HG02588 (cell line): ENCODE data around the gene CUL1.
A peak's percentile ranks its signal among the peaks of the same experiment; 100 is the strongest.
"Not testable (repeated sequence)": the region's sequence is repeated elsewhere in the genome, so short reads cannot be mapped to it uniquely, and the experiment has no call there.

Experiments used
- ATAC-seq: cut with Tn5 transposase; IDR thresholded peaks from one replicate; pipeline ENCODE4 v1.9.1; 2021; ENCODE audit warnings: mild to moderate bottlenecking, moderate library complexity; ENCODE audit not compliant: unreplicated experiment

Gene CUL1

GRCh38 chr7:148696787-148697186 is 1.9 kb upstream of the CUL1 start:
- no peak for ATAC-seq

- ATAC-seq, result no peak
Observed at GRCh38 chr7:148697256-148698006, 1.3 kb upstream of the CUL1 start.

- ATAC-seq, result peak; percentile 1
Observed at GRCh38 chr7:148698007-148698396, 701 bp upstream of the CUL1 start.

GRCh38 chr7:148699024-148699781 is 500 bp downstream of the CUL1 start:
- peak; percentile 42 for ATAC-seq

- ATAC-seq, result peak; percentile 31
Observed at GRCh38 chr7:148699782-148700629, 1.3 kb downstream of the CUL1 start.

GRCh38 chr7:148700661-148701064 is 2.0 kb downstream of the CUL1 start:
- no peak for ATAC-seq

GRCh38 chr7:148701414-148701813 is 2.7 kb downstream of the CUL1 start:
- ATAC-seq, result no peak

- ATAC-seq, result no peak
Observed at GRCh38 chr7:148702876-148703670, 4.4 kb downstream of the CUL1 start.

GRCh38 chr7:148703671-148703962 is 4.9 kb downstream of the CUL1 start:
- not testable (repeated sequence) for ATAC-seq

- ATAC-seq, result no peak
Observed at GRCh38 chr7:148704189-148704588, 5.5 kb downstream of the CUL1 start.

GRCh38 chr7:148704970-148705369 is 6.3 kb downstream of the CUL1 start:
- no peak for ATAC-seq

GRCh38 chr7:148706368-148706767 is 7.7 kb downstream of the CUL1 start:
- ATAC-seq, result no peak

GRCh38 chr7:148708026-148708885 is 9.6 kb downstream of the CUL1 start:
- ATAC-seq, result no peak

GRCh38 chr7:148709014-148709413 is 10.3 kb downstream of the CUL1 start:
- ATAC-seq, result no peak

- not testable (repeated sequence) for ATAC-seq
Observed at GRCh38 chr7:148710426-148710825, 11.7 kb downstream of the CUL1 start.

- no peak for ATAC-seq
Observed at GRCh38 chr7:148711191-148712102, 12.7 kb downstream of the CUL1 start.

- ATAC-seq, result no peak
Observed at GRCh38 chr7:148712678-148713329, 14.1 kb downstream of the CUL1 start.

GRCh38 chr7:148714498-148714897 is 15.8 kb downstream of the CUL1 start:
- no peak for ATAC-seq
